ENCODE measurements around the gene SLC28A1. TPM values are rescaled to one million over a fixed set of nuclear protein-coding genes. Genes with fewer than 3 reads are reported as not detected.

The SLC28A1 gene
- polyA plus RNA-seq, 1 of the 3 experiments (the other 2 are of a cell fraction): not detected

DNA sequence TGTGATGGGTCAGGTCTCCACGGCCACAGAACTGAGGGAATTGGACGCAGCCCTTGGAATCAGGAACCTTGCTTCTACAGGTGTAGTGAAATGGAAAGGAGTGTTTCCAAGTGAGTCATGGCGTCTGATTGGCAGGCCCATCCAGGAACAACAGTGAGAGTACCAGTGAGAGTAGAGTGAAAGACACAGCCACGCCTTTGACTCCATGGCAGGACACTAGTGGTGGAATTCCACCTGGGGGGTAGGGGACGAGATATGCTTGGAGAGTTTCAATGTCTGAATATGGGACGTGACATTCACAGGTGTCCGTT, 3.0 kb upstream of the SLC28A1 start:
- H3K4me3 ChIP-seq (ENCODE audit: low read depth in 2 of 2, low read length in 1 of 2): no peak overlapping the region
- no peak overlapping the region for H2AFZ ChIP-seq (ENCODE audit: low read depth)
- no peaks in the 10 kb centered on the region for H3K9me3 ChIP-seq
- H3K79me2 ChIP-seq (ENCODE audit: insufficient read depth): no peaks in the 10 kb centered on the region
- H3K36me3 ChIP-seq (replicated peaks in 1 of 2; ENCODE audit: control insufficient read depth in 1 of 2, insufficient read depth in 2 of 2, low read length in 1 of 2): no peaks in the 10 kb centered on the region
- WGBS (ENCODE audit: low lambda C conversion rate): 83% methylated on average over 7 of the region's 7 CpGs
- ChIA-PET POLR2A (no interaction called here), CTCF (interaction anchor here (0.9 to 1.5 kb wide), 4 partner anchors 10 to 282 kb away, joined by 3 to 5 read pairs (median 3); no protein-coding TSS in a partner anchor)
- TF ChIP-seq, protein P1, sequence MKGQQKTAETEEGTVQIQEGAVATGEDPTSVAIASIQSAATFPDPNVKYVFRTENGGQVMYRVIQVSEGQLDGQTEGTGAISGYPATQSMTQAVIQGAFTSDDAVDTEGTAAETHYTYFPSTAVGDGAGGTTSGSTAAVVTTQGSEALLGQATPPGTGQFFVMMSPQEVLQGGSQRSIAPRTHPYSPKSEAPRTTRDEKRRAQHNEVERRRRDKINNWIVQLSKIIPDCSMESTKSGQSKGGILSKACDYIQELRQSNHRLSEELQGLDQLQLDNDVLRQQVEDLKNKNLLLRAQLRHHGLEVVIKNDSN (IDR thresholded peaks at IDR 0.05; ENCODE audit: borderline replicate concordance, low read depth): no peak
- TF ChIP-seq, protein P2, sequence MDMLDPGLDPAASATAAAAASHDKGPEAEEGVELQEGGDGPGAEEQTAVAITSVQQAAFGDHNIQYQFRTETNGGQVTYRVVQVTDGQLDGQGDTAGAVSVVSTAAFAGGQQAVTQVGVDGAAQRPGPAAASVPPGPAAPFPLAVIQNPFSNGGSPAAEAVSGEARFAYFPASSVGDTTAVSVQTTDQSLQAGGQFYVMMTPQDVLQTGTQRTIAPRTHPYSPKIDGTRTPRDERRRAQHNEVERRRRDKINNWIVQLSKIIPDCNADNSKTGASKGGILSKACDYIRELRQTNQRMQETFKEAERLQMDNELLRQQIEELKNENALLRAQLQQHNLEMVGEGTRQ (IDR thresholded peaks at IDR 0.05; ENCODE audit: borderline replicate concordance, low read depth, low read length): no peak
- no peak for TF ChIP-seq GATA2 (CRISPR knock-in tag; IDR thresholded peaks at IDR 0.05)
- TF ChIP-seq NRF1 (IDR thresholded peaks at IDR 0.05; ENCODE audit: low read depth, low read length): no peak
- TF ChIP-seq, protein P3, sequence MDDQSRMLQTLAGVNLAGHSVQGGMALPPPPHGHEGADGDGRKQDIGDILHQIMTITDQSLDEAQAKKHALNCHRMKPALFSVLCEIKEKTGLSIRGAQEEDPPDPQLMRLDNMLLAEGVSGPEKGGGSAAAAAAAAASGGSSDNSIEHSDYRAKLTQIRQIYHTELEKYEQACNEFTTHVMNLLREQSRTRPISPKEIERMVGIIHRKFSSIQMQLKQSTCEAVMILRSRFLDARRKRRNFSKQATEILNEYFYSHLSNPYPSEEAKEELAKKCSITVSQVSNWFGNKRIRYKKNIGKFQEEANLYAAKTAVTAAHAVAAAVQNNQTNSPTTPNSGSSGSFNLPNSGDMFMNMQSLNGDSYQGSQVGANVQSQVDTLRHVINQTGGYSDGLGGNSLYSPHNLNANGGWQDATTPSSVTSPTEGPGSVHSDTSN (IDR thresholded peaks at IDR 0.05): no peak
- TF ChIP-seq ELF1 (IDR thresholded peaks at IDR 0.05): no peak
- no peak for TF ChIP-seq POLR2AphosphoS5 (IDR thresholded peaks at IDR 0.05; ENCODE audit: low read depth, low read length)
- TF ChIP-seq, protein P4, sequence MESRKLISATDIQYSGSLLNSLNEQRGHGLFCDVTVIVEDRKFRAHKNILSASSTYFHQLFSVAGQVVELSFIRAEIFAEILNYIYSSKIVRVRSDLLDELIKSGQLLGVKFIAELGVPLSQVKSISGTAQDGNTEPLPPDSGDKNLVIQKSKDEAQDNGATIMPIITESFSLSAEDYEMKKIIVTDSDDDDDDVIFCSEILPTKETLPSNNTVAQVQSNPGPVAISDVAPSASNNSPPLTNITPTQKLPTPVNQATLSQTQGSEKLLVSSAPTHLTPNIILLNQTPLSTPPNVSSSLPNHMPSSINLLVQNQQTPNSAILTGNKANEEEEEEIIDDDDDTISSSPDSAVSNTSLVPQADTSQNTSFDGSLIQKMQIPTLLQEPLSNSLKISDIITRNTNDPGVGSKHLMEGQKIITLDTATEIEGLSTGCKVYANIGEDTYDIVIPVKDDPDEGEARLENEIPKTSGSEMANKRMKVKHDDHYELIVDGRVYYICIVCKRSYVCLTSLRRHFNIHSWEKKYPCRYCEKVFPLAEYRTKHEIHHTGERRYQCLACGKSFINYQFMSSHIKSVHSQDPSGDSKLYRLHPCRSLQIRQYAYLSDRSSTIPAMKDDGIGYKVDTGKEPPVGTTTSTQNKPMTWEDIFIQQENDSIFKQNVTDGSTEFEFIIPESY (IDR thresholded peaks at IDR 0.05; ENCODE audit: borderline replicate concordance, low read depth): no peak
- no peak for TF ChIP-seq MEF2A (IDR thresholded peaks at IDR 0.05; ENCODE audit: borderline replicate concordance, low read depth)
- TF ChIP-seq, protein P5, sequence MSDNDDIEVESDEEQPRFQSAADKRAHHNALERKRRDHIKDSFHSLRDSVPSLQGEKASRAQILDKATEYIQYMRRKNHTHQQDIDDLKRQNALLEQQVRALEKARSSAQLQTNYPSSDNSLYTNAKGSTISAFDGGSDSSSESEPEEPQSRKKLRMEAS (IDR thresholded peaks at IDR 0.05; ENCODE audit: low read depth): no peak
- TF ChIP-seq JUND (IDR thresholded peaks at IDR 0.05): no peak
- TF ChIP-seq SIN3A (IDR thresholded peaks at IDR 0.05; ENCODE audit: borderline replicate concordance, low read depth, low read length): no peak
- TF ChIP-seq GABPA (IDR thresholded peaks at IDR 0.05; ENCODE audit: low read depth): no peak
- no peak for TF ChIP-seq MXI1 (IDR thresholded peaks at IDR 0.05; ENCODE audit: low read depth, low read length)
- no peak for TF ChIP-seq FOXM1 (IDR thresholded peaks at IDR 0.05; ENCODE audit: low read depth)
- TF ChIP-seq NFIC (IDR thresholded peaks at IDR 0.05; ENCODE audit: borderline replicate concordance): no peak
- TF ChIP-seq RCOR1 (IDR thresholded peaks at IDR 0.05; ENCODE audit: low read length): no peak
- TF ChIP-seq, protein P6, sequence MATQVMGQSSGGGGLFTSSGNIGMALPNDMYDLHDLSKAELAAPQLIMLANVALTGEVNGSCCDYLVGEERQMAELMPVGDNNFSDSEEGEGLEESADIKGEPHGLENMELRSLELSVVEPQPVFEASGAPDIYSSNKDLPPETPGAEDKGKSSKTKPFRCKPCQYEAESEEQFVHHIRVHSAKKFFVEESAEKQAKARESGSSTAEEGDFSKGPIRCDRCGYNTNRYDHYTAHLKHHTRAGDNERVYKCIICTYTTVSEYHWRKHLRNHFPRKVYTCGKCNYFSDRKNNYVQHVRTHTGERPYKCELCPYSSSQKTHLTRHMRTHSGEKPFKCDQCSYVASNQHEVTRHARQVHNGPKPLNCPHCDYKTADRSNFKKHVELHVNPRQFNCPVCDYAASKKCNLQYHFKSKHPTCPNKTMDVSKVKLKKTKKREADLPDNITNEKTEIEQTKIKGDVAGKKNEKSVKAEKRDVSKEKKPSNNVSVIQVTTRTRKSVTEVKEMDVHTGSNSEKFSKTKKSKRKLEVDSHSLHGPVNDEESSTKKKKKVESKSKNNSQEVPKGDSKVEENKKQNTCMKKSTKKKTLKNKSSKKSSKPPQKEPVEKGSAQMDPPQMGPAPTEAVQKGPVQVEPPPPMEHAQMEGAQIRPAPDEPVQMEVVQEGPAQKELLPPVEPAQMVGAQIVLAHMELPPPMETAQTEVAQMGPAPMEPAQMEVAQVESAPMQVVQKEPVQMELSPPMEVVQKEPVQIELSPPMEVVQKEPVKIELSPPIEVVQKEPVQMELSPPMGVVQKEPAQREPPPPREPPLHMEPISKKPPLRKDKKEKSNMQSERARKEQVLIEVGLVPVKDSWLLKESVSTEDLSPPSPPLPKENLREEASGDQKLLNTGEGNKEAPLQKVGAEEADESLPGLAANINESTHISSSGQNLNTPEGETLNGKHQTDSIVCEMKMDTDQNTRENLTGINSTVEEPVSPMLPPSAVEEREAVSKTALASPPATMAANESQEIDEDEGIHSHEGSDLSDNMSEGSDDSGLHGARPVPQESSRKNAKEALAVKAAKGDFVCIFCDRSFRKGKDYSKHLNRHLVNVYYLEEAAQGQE (IDR thresholded peaks at IDR 0.05; ENCODE audit: low read depth, low read length): no peak
- no peak for TF ChIP-seq RXRA (IDR thresholded peaks at IDR 0.05; ENCODE audit: borderline replicate concordance, low read depth)
- no peaks in the 10 kb centered on the region for H4K20me1 ChIP-seq (ENCODE audit: insufficient read depth)
- H3K27me3 ChIP-seq (ENCODE audit: insufficient read depth): no peaks in the 10 kb centered on the region
- no peaks in the 10 kb centered on the region for H3F3A ChIP-seq (replicated peaks; ENCODE audit: insufficient read depth)
- no peak overlapping the region for H3K9ac ChIP-seq
- H3K4me1 ChIP-seq (ENCODE audit: control insufficient read depth in 1 of 2, insufficient read depth in 2 of 2, low read depth in 1 of 2, low read length in 1 of 2): peaks cover 0 to 3% of the 10 kb centered on the region in 2 experiments; a peak in 1 of 4 replicates
- no peak for DNase-seq
- H3K4me2 ChIP-seq: no peak overlapping the region
- H3K9me2 ChIP-seq: no peaks in the 10 kb centered on the region
- no peak overlapping the region for H3K27ac ChIP-seq (ENCODE audit: low read depth in 2 of 2, low read length in 1 of 2)

All from SK-N-SH (cell line).